ENCODE measurements around the gene MGAT4D.
"Not testable (repeated sequence)": the region's sequence is repeated elsewhere in the genome, so short reads cannot be mapped to it uniquely, and the experiment has no call there.

- not testable (repeated sequence) for TF ChIP-seq EZH2 (IDR thresholded peaks at IDR 0.05; ENCODE audit: borderline replicate concordance, insufficient read depth, low read depth, low read length, poor library complexity, severe bottlenecking); CTCF (IDR thresholded peaks at IDR 0.05)
Observed at GRCh38 chr4:140513765-140514164, 15.7 kb upstream of the MGAT4D start.
